ENCODE data around the gene PEX3. TPM values are rescaled to one million over a fixed set of nuclear protein-coding genes. Genes with fewer than 3 reads are reported as not detected.

PEX3 gene
- polyA plus RNA-seq, 3 donors = 3.2 to 6.9 (median 5.2) TPM

- peaks cover 39% of the 10 kb centered on the region for H3K4me1 Mint-ChIP-seq
- peak within 1 kb of the TSS; percentile 87 to 95 for H3K4me3 Mint-ChIP-seq
- Histone ChIP-seq H3K79me2 (ENCODE audit: insufficient read depth, low read length) (peaks cover 58% of the 10 kb centered on the region), H3K27ac (ENCODE audit: low read depth in 1 of 2, low read length in 2 of 2) (peak within 1 kb of the TSS; percentile 80 to 93), H3K4me3 (replicated peaks in 1 of 3; ENCODE audit: low read depth in 2 of 3, low read length in 3 of 3) (peak within 1 kb of the TSS; percentile 73 to 90 (median 74)), H3K27me3 (ENCODE audit: control insufficient read depth in 2 of 2, insufficient read depth in 2 of 2, low read length in 2 of 2) (no peaks in the 10 kb centered on the region), H3K9ac (ENCODE audit: insufficient read depth, low read length, poor library complexity, severe bottlenecking) (peak within 1 kb of the TSS; percentile 88), H3K4me1 (ENCODE audit: control insufficient read depth in 1 of 2, insufficient read depth in 2 of 2, low read length in 2 of 2) (peaks cover 21 to 30% of the 10 kb centered on the region in 2 donors), H3K9me3 (replicated peaks in 1 of 2; ENCODE audit: control insufficient read depth in 1 of 2, insufficient read depth in 1 of 2, low read length in 2 of 2) (no peaks in the 10 kb centered on the region), H4K20me1 (ENCODE audit: insufficient read depth, low read length) (peaks cover 23% of the 10 kb centered on the region), H3K4me2 (replicated peaks; ENCODE audit: extremely low read depth, low read length, poor library complexity, severe bottlenecking) (peak within 1 kb of the TSS; percentile 84), H3K36me3 (replicated peaks in 1 of 2; ENCODE audit: control insufficient read depth in 1 of 2, insufficient read depth in 2 of 2, low read length in 2 of 2) (peaks cover 15 to 16% of the 10 kb centered on the region in 2 donors), H2AFZ (ENCODE audit: insufficient read depth, low read depth, low read length, poor library complexity, severe bottlenecking) (peak within 1 kb of the TSS; percentile 97)
- peaks cover 0 to 2% (median 0%) of the 10 kb centered on the region in 7 donors for H3K9me3 Mint-ChIP-seq
- no peak for TF ChIP-seq CTCF (IDR thresholded peaks at IDR 0.05)
- H3K27me3 Mint-ChIP-seq (ENCODE audit: low read depth in 3 of 3) = peaks cover 0 to 2% (median 0%) of the 10 kb centered on the region in 3 donors
- peaks cover 13 to 21% of the 10 kb centered on the region in 2 donors for H3K36me3 Mint-ChIP-seq
- peak; percentile 68 to 85 (median 69) for DNase-seq
- H3K27ac Mint-ChIP-seq = peak within 1 kb of the TSS; percentile 82 to 91 (median 86)
- intact Hi-C loops (cut with micrococcal nuclease) = loop anchor here in 1 of 2 donors (10.0 kb wide), 1 partner anchor 56 kb away; the partner anchor contains the start of genes ADAT2 and PEX3
- under 1% methylated on average over 60 of the region's 63 CpGs for WGBS (ENCODE audit: insufficient coverage)
Observed at GRCh38 chr6:143510991-143511891, 60.6 kb downstream of the PEX3 start, which contains the start of gene FUCA2. TSS of gene FUCA2 (minus strand) at chr6:143511720. CDS start at chr6:143511634, 86 bp downstream.

- 66% methylated on average over 2 of the region's 4 CpGs for WGBS (ENCODE audit: insufficient coverage)
- H3K9me3 Mint-ChIP-seq = peaks cover 0 to 4% (median 2%) of the 10 kb centered on the region in 7 donors
- H3K36me3 ChIP-seq (replicated peaks in 1 of 2; ENCODE audit: control insufficient read depth in 1 of 2, insufficient read depth in 2 of 2, low read length in 2 of 2) = no peaks in the 10 kb centered on the region
- DNase-seq = peak in 1 of 3 donors; percentile 17
- peaks cover 41% of the 10 kb centered on the region for H3K79me2 ChIP-seq (ENCODE audit: insufficient read depth, low read length)
- no peak overlapping the region for H3K27ac ChIP-seq (ENCODE audit: low read depth in 1 of 2, low read length in 2 of 2)
- H3K4me3 ChIP-seq (replicated peaks in 1 of 3; ENCODE audit: low read depth in 2 of 3, low read length in 3 of 3) = no peak overlapping the region
- H3K9me3 ChIP-seq (replicated peaks in 1 of 2; ENCODE audit: control insufficient read depth in 1 of 2, insufficient read depth in 1 of 2, low read length in 2 of 2) = no peaks in the 10 kb centered on the region
- peaks cover 0 to under 1% of the 10 kb centered on the region in 2 donors for H3K36me3 Mint-ChIP-seq
- H3K4me1 Mint-ChIP-seq = peaks cover 45% of the 10 kb centered on the region
- peak overlapping the region in 1 of 7 donors; percentile 28 for H3K27ac Mint-ChIP-seq
- H3K4me1 ChIP-seq (ENCODE audit: control insufficient read depth in 1 of 2, insufficient read depth in 2 of 2, low read length in 2 of 2) = peaks cover 33 to 42% of the 10 kb centered on the region in 2 donors
- H3K4me3 Mint-ChIP-seq = no peak overlapping the region
- peaks cover 0 to 4% (median 0%) of the 10 kb centered on the region in 3 donors for H3K27me3 Mint-ChIP-seq (ENCODE audit: low read depth in 3 of 3)
- H3K27me3 ChIP-seq (ENCODE audit: control insufficient read depth in 2 of 2, insufficient read depth in 2 of 2, low read length in 2 of 2) = no peaks in the 10 kb centered on the region
- no peak overlapping the region for H3K4me2 ChIP-seq (replicated peaks; ENCODE audit: extremely low read depth, low read length, poor library complexity, severe bottlenecking)
- H3K9ac ChIP-seq (ENCODE audit: insufficient read depth, low read length, poor library complexity, severe bottlenecking) = no peak overlapping the region
- intact Hi-C loops (cut with micrococcal nuclease) = loop anchor here in 1 of 2 donors (10.0 kb wide), 1 partner anchor 59 kb away; the partner anchor contains the start of genes ADAT2 and PEX3
- no peak overlapping the region for H2AFZ ChIP-seq (ENCODE audit: insufficient read depth, low read depth, low read length, poor library complexity, severe bottlenecking)
- H4K20me1 ChIP-seq (ENCODE audit: insufficient read depth, low read length) = peaks cover 9% of the 10 kb centered on the region
- TF ChIP-seq CTCF (IDR thresholded peaks at IDR 0.05) = peak; percentile 67
Observed at GRCh38 chr6:143513410-143513809, 62.8 kb downstream of the PEX3 start.

Measured in CD14-positive monocyte (primary cell).